Cardiac fibroblast (primary cell): ENCODE data around the gene ZNF76.

ENCODE experiments used
- DNase-seq, 2 donors: peaks; one replicate each; pipeline versions ENCODE4 v3.0.0 to v3.0.0-alpha.2; 2010; ENCODE audit warnings: low read depth in 2 of 2
- H3K4me3 ChIP-seq, 2 donors: replicated peaks in 1 of 2; 1 replicate in 1 of 2; 2 replicates in 1 of 2; pipeline ENCODE4 v1.5.1; 2011; ENCODE audit warnings: low read depth in 2 of 2, low read length in 2 of 2, mild to moderate bottlenecking in 2 of 2, moderate library complexity in 1 of 2
- TF ChIP-seq, protein P1 (sequence below): IDR thresholded peaks from one replicate; pipeline ENCODE4 v1.5.1; 2011; ENCODE audit warnings: low read depth, mild to moderate bottlenecking, low read length, inconsistent platforms

ZNF76 gene

DNA sequence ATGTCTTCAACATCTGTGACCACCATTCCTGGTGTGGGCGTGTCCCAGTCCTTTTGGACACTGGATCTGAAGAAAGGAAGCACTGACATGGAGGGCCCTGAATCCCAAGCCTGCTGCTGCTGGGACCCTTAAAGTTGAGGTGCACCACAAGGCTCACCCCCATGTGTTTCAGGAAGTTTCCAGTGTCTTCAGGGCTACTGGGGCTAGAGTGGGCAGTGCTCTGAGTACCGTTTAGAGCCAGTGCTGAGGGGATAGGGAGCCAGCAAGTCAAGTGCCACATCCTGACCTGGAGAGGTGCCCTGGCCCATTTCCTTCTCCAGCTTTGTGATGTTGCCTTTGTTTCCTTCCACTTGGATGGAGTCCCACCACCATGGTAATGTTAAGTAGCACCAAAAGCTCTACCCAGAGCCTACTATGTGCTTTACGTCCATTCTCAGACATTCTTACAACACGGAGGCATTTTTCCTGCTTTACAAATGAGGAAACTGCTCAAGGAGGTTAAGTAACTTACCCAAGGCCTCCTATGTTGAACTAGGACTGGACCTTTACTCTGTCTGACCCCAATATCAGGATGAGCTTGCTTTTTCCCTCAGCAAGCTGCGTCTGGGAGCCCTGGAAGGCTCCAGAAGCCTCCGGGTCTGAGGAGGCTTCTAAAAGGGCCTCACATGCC lies 37.5 kb downstream of the ZNF76 start:
- H3K4me3 ChIP-seq: no peak overlapping the region
- TF ChIP-seq, protein P1, sequence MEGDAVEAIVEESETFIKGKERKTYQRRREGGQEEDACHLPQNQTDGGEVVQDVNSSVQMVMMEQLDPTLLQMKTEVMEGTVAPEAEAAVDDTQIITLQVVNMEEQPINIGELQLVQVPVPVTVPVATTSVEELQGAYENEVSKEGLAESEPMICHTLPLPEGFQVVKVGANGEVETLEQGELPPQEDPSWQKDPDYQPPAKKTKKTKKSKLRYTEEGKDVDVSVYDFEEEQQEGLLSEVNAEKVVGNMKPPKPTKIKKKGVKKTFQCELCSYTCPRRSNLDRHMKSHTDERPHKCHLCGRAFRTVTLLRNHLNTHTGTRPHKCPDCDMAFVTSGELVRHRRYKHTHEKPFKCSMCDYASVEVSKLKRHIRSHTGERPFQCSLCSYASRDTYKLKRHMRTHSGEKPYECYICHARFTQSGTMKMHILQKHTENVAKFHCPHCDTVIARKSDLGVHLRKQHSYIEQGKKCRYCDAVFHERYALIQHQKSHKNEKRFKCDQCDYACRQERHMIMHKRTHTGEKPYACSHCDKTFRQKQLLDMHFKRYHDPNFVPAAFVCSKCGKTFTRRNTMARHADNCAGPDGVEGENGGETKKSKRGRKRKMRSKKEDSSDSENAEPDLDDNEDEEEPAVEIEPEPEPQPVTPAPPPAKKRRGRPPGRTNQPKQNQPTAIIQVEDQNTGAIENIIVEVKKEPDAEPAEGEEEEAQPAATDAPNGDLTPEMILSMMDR: no peak
- no peak for DNase-seq

DNA sequence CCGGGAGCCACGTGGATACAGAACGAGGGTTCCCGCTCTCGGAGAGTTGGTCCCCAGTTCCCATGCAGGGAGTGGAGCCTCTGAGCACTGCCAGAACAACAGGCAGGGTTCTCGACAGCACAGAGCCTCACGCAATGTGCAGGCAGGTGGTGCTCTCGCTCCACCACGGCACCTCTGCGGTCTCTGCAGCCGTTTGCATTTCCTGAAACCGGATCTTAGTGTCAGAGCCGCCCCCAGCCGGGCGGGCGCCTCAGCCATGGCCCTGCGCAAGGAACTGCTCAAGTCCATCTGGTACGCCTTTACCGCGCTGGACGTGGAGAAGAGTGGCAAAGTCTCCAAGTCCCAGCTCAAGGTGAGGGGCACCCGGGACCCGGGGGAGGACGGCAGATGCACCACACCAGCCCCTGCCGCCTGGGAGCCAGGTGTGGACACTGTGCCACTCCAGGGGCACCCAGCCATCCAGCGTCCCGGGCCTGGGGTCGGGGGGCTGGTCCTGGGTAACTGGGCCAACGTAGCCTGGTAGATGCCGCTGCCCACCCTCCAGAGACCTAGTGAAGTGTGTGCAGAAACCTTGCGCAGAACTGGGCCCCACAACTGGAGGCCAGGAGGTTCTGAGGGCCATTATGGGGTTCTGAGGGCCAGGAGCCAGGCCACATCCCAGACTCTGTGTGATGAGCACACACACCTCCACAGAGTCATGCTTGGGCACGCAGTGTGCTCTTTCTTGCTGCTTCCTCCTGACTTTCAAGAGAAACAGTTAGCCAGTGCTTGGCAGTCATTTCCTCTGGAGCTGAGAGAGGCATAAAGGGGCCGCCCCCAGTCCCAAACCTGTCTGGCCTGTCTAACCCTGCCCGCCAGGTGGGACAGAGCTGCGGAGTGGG lies 38.3 kb downstream of the ZNF76 start, which contains the start of gene DEF6:
Gene DEF6, plus strand, starts transcription at position 218 of the 881 bp plus-strand sequence. Its CDS starts 39 bp downstream, at position 257.
- H3K4me3 ChIP-seq: peak within 1 kb of the TSS; percentile 17 to 38
- DNase-seq: peak; percentile 79 to 87
- TF ChIP-seq, protein P1: peak; percentile 69

DNA sequence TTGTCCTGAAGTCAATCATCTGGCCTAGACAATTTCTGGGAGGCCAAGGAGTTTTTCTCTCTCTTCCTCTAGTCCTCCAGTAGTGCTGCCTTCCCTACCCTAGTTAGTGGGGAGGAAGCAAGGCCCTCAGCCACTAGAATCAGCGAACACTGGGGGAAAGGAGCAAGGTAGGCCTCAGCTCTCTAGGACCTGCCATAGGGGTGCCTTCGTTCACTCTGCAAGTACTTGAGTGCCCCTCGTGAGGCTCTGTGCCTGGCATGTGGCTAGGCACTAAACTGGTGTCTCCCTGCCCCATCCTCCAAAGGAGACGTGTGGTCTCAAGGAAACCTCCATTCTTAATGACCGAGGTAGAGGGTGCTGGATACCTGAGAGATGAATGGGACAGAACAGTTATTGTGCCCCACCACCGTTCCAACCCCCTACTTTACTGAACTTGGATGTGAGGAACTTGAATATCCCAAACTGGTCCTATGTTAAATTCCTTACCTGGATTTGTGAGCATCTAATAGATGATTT lies 39.1 kb downstream of the ZNF76 start:
- no peak overlapping the region for H3K4me3 ChIP-seq
- DNase-seq: no peak
- TF ChIP-seq, protein P1: no peak

DNA sequence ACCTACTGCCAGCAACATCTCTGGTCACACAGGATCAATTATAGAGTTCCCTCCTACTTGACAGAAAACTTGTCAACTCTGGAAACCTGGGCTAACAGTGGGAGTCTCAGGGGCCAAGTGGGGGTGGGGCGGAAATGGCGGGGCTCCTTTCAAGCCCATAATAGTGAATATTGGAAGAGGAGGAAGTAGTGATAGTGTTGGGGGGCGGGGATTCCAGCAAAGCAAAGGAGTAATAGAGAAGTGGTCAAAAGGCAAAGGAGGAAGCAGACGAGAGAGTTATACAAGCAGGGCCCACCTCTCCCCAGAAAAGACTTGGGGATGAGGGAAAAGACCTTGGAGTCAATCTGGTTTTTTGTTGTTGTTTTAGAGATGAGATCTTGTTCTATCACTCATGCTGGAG lies 40.1 kb downstream of the ZNF76 start:
- no peak overlapping the region for H3K4me3 ChIP-seq
- DNase-seq: no peak
- TF ChIP-seq, protein P1: no peak

DNA sequence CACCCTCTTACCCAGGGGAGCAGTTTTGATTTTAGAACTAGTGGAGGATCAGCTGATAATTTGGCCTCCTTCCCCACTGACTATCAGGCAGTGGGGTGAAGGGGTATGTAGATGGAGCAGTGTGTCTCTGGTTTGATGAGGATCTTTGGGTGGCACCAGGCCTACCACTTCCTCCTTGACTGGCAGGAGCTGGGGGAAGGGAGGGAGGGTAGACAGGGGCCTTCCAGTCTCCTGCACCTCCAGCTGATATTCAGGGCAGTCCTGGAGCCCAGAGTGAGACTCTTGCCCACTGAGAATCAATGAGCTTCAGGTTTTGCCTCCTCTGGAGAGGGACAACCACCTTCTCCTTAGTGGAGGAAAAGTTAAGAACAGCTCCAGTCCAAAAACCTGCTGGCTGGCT lies 41.3 kb downstream of the ZNF76 start:
- TF ChIP-seq, protein P1: no peak
- no peak for DNase-seq
- no peak overlapping the region for H3K4me3 ChIP-seq

DNA sequence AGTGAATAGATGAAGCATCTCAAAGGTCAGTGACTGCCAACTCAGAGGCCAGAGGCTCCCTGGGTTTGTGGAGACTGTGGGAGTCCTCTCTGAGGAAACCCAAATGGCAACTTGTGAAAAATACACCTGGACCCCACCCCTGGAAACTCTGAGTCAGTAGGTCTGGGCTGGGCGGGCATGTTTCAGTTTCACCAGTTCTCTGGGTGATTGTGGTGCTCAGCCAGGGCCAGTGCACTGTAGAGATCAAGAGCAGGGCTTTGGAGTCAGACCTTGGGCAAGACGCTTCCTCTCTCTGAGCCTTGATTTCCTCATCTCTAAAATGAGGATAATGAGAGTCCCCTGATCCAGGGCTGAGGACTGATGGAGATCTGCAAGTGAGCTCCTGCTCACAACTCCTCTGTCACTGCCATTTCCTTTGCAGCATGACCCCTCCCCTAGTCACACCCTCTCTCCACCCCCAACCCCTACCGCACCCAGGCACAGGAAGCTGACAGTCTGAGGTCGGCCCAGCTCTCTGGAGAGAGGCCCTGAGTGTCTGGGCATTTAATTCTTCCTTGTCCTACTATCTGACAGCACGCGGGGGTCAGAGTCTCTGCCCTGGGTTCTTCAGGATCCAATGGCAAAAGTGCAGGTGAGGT lies 43.2 kb downstream of the ZNF76 start:
- TF ChIP-seq, protein P1: no peak
- peak; percentile 9 to 28 for DNase-seq
- no peak overlapping the region for H3K4me3 ChIP-seq
